ENCODE measurements around the gene MEIOSIN. TPM values are rescaled to one million over a fixed set of nuclear protein-coding genes. Genes with fewer than 3 reads are reported as not detected.

MEIOSIN gene
- total and polyA plus RNA-seq, 9 of the 15 experiments (the other 6 are each of a cell fraction or from before 2014, with no cell fraction given), result 0.06 to 2.0 (median 0.76) TPM

- TF ChIP-seq ZNF41 (CRISPR knock-in tag; conservative IDR thresholded peaks at IDR 0.05) (no peak), TEAD4 (IDR thresholded peaks at IDR 0.05; ENCODE audit: low read length) (no peak), TEAD4 (CRISPR knock-in tag; IDR thresholded peaks at IDR 0.05; ENCODE audit: borderline replicate concordance) (no peak), ZC3H11A (IDR thresholded peaks at IDR 0.05; ENCODE audit: low read depth, low read length) (no peak), MXI1 (IDR thresholded peaks at IDR 0.05; ENCODE audit: low read depth, low read length) (0 out of 2 replicates have a peak, but pooled peaks have one; percentile 52), FOXP4 (CRISPR knock-in tag; IDR thresholded peaks at IDR 0.05; ENCODE audit: borderline replicate concordance) (no peak; the same call in 1 of the 2 replicates), FOXK2 (conservative IDR thresholded peaks at IDR 0.05 in 1 of 2, IDR thresholded peaks at IDR 0.05 in 1 of 2; ENCODE audit: low read depth in 2 of 2) (peak; percentile 78 to 79; a peak in 3 of 4 replicates), FOXA1 (IDR thresholded peaks at IDR 0.05; ENCODE audit: borderline replicate concordance) (no peak), ZNF76 (CRISPR knock-in tag; IDR thresholded peaks at IDR 0.05; ENCODE audit: borderline replicate concordance) (no peak), ZNF445 (CRISPR knock-in tag; IDR thresholded peaks at IDR 0.05; ENCODE audit: low read depth) (no peak), VEZF1 (CRISPR knock-in tag; IDR thresholded peaks at IDR 0.05) (peak; percentile 52; the same call in 1 of the 2 replicates), ZNF444 (CRISPR knock-in tag; IDR thresholded peaks at IDR 0.05) (no peak)
Observed at GRCh38 chr19:45767410-45767880, 34.2 kb downstream of the MEIOSIN start (continued).
